GM12874 (cell line): ENCODE results near the gene ACVR1.

Experiments used
- CTCF ChIP-seq: IDR thresholded peaks from 2 replicates; pipeline ENCODE4 v1.5.1; 2011; ENCODE audit warnings: low read depth, mild to moderate bottlenecking, control low read depth, low read length, moderate library complexity; ENCODE audit not compliant: insufficient read depth

Gene ACVR1

GRCh38 chr2:157893611-157894010 is 17.5 kb upstream of the ACVR1 start:
- no peak for TF ChIP-seq CTCF

GRCh38 chr2:157891643-157892041 is 15.5 kb upstream of the ACVR1 start:
- TF ChIP-seq CTCF = no peak

GRCh38 chr2:157890969-157891642 is 15.0 kb upstream of the ACVR1 start:
- TF ChIP-seq CTCF = no peak

GRCh38 chr2:157887946-157888345 is 11.8 kb upstream of the ACVR1 start:
- no peak for TF ChIP-seq CTCF

- no peak for TF ChIP-seq CTCF
Observed at GRCh38 chr2:157880927-157881326, 4.8 kb upstream of the ACVR1 start.

GRCh38 chr2:157877761-157878400 is 1.8 kb upstream of the ACVR1 start:
- TF ChIP-seq CTCF = no peak

- TF ChIP-seq CTCF = no peak
Observed at GRCh38 chr2:157876786-157877138, 632 bp upstream of the ACVR1 start.
